Endothelial cell of umbilical vein (primary cell): ENCODE data around the gene PPP2R3B. TPM values are rescaled to one million over a fixed set of nuclear protein-coding genes. Genes with fewer than 3 reads are reported as not detected.

Experiments used
- BruUV-seq: library from RNA; stranded (reverse); fragments of 400-500 nt; replicated peaks from 2 replicates; lab custom pipeline; 2021; lab: Mats Ljungman, UMichigan
- CTCF ChIA-PET: fragments of 300-600, 350-600 bp; sonication (Branson Sonifier 250); formaldehyde crosslinking; loops from one replicate; lab custom pipeline; 2021; ENCODE audit warnings: antibody characterized with exemption, inconsistent platforms; lab: Charles Lee
- POLR2A ChIA-PET: fragments of 300-600, 350-600 bp; sonication (Branson Sonifier 250); formaldehyde crosslinking; loops from one replicate; lab custom pipeline; 2021; ENCODE audit warnings: antibody characterized with exemption, inconsistent platforms; lab: Charles Lee
- DNase-seq: peaks from one replicate; pipeline ENCODE4 v3.0.0-alpha.2; 2011; ENCODE audit warnings: low read depth, low spot score
- FAIRE-seq: peaks from 2 replicates; lab custom pipeline; 2011; peaks lifted over from hg19 to GRCh38; lab: Jason Lieb, UNC
- H2AFZ ChIP-seq: 2 replicates; pipeline ENCODE4 v1.6.0; 2012; ENCODE audit warnings: low read depth, low read length, control low read depth, inconsistent platforms
- H3K27ac ChIP-seq: 2 replicates; pipeline ENCODE4 v1.5.1; 2011; ENCODE audit warnings: low read depth, mild to moderate bottlenecking, control low read depth, low read length, moderate library complexity; ENCODE audit not compliant: insufficient read depth
- H3K27me3 ChIP-seq, 2 experiments: 2 replicates each; pipeline versions ENCODE4 v1.6.0 to v1.6.1; 2011; ENCODE audit warnings: low read length in 2 of 2, mixed read lengths in 1 of 2; ENCODE audit not compliant: control insufficient read depth in 2 of 2, insufficient read depth in 2 of 2
- H3K36me3 ChIP-seq, 2 experiments: 2 replicates in 1 of 2; 3 replicates in 1 of 2; pipeline ENCODE4 v1.5.1; 2011; ENCODE audit warnings: low read length in 2 of 2, mild to moderate bottlenecking in 1 of 2, moderate library complexity in 1 of 2; ENCODE audit not compliant: control insufficient read depth in 2 of 2, insufficient read depth in 2 of 2; ENCODE audit errors: extremely low read depth in 1 of 2
- H3K4me1 ChIP-seq: 3 replicates; pipeline ENCODE4 v1.5.1; 2011; ENCODE audit warnings: mild to moderate bottlenecking, low read length; ENCODE audit not compliant: control insufficient read depth, insufficient read depth; ENCODE audit errors: extremely low read depth
- H3K4me2 ChIP-seq: 2 replicates; pipeline ENCODE4 v1.6.1; 2011; ENCODE audit warnings: low read length, control low read depth, mixed read lengths; ENCODE audit not compliant: insufficient read depth
- H3K4me3 ChIP-seq, 3 experiments: fragments of 200-600 bp in 1 of 3; sonication (generic), shearing (Covaris generic) in 1 of 3; replicated peaks in 1 of 3; 2 replicates each; pipeline ENCODE4 v1.5.1; 2011 to 2016; ENCODE audit warnings: control low read depth in 3 of 3, low read length in 3 of 3, mild to moderate bottlenecking in 2 of 3, inconsistent platforms in 1 of 3, low read depth in 1 of 3, moderate library complexity in 1 of 3; ENCODE audit not compliant: insufficient read depth in 1 of 3
- H3K79me2 ChIP-seq: 2 replicates; pipeline ENCODE4 v1.6.0; 2012; ENCODE audit warnings: low read length, inconsistent platforms; ENCODE audit not compliant: control insufficient read depth, insufficient read depth
- H3K9ac ChIP-seq: replicated peaks from 2 replicates; pipeline ENCODE3; 2011; ENCODE audit warnings: low read length, control low read depth; ENCODE audit not compliant: insufficient read depth; ENCODE audit errors: extremely low read depth
- H3K9me1 ChIP-seq: replicated peaks from 3 replicates; pipeline ENCODE4 v1.6.0; 2011; ENCODE audit warnings: mild to moderate bottlenecking, low read length; ENCODE audit not compliant: control insufficient read depth, insufficient read depth; ENCODE audit errors: extremely low read depth
- H3K9me3 ChIP-seq: replicated peaks from 2 replicates; pipeline ENCODE4 v1.5.1; 2012; ENCODE audit warnings: low read length, inconsistent platforms; ENCODE audit not compliant: control insufficient read depth, insufficient read depth
- H4K20me1 ChIP-seq: replicated peaks from 2 replicates; pipeline ENCODE3; 2011; ENCODE audit warnings: mild to moderate bottlenecking, low read length; ENCODE audit not compliant: control insufficient read depth, insufficient read depth; ENCODE audit errors: extremely low read depth
- EZH2 ChIP-seq: IDR thresholded peaks from 2 replicates; pipeline ENCODE4 v1.6.1; 2012; ENCODE audit warnings: borderline replicate concordance, low read depth, mild to moderate bottlenecking, moderate library complexity, low read length, inconsistent platforms; ENCODE audit not compliant: severe bottlenecking
- FOS ChIP-seq: IDR thresholded peaks from 2 replicates; pipeline ENCODE4 v1.6.1; 2011; ENCODE audit warnings: mild to moderate bottlenecking, low read length, moderate library complexity, borderline replicate concordance; ENCODE audit not compliant: insufficient read depth
- GATA2 ChIP-seq: IDR thresholded peaks from 2 replicates; pipeline ENCODE4 v1.7.0; 2011; ENCODE audit warnings: low read depth, mild to moderate bottlenecking, moderate library complexity, mixed read lengths, low read length; ENCODE audit not compliant: insufficient read length, insufficient read depth
- JUN ChIP-seq: IDR thresholded peaks from 2 replicates; pipeline ENCODE4 v1.6.1; 2011; ENCODE audit warnings: borderline replicate concordance, low read depth; ENCODE audit not compliant: insufficient read length, insufficient read depth
- MYC ChIP-seq: IDR thresholded peaks from one replicate; pipeline ENCODE4 v1.6.1; 2011; ENCODE audit warnings: mild to moderate bottlenecking, low read depth, low read length
- POLR2A ChIP-seq: IDR thresholded peaks from 2 replicates; pipeline ENCODE4 v1.6.1; 2012; ENCODE audit warnings: low read depth, mild to moderate bottlenecking, control low read depth, low read length
- POLR2AphosphoS5 ChIP-seq: IDR thresholded peaks from 2 replicates; pipeline ENCODE4 v1.6.1; 2012; ENCODE audit warnings: low read depth, mild to moderate bottlenecking, control low read depth, low read length, moderate library complexity; ENCODE audit not compliant: insufficient read depth
- dilution Hi-C: fragments of 300-500 bp; cut with MboI; formaldehyde crosslinking; loops from one replicate; pipeline ENCODE4 v1.15.0; 2019; ENCODE audit warnings: low sequenced_read_pairs; ENCODE audit not compliant: extremely low pct_ligation_motif_present
- intact Hi-C: fragments of 100-400 bp; cut with micrococcal nuclease; formaldehyde crosslinking; loops from one replicate; pipeline ENCODE4 v1.10.0; 2022
- polyA plus RNA-seq, 4 experiments: library from polyadenylated mRNA; depleted of rRNA in 3 of 4; stranded (reverse) in 3 of 4; unstranded in 1 of 4; fragments of >200 nt; gene quantifications; 2 replicates each; pipeline versions ENCODE4 v1.2.1 to v1.2.3, GENCODE V29; 2011 to 2012; ENCODE audit warnings: missing spikeins in 1 of 4
- total RNA-seq: library from RNA; stranded (reverse); gene quantifications from 2 replicates; pipeline ENCODE4 v1.2.3, GENCODE V29; 2021
- TF ChIP-seq, protein P1 (sequence below): IDR thresholded peaks from 2 replicates; pipeline ENCODE4 v1.6.1; 2011; ENCODE audit not compliant: insufficient read depth, insufficient read length
- TF ChIP-seq, protein P2 (sequence below), 2 donors: IDR thresholded peaks; 1 replicate in 1 of 2; 2 replicates in 1 of 2; pipeline ENCODE4 v1.5.1; 2011; ENCODE audit warnings: low read length in 2 of 2, mild to moderate bottlenecking in 2 of 2, moderate library complexity in 2 of 2, control low read depth in 1 of 2, inconsistent platforms in 1 of 2, low read depth in 1 of 2; ENCODE audit not compliant: insufficient read depth in 1 of 2; ENCODE audit errors: extremely low read depth in 1 of 2

PPP2R3B gene
- total and polyA plus RNA-seq, 2 donors (not counting 3 experiments of a cell fraction or from before 2014, with no cell fraction given): 19.1 to 33.6 TPM

DNA sequence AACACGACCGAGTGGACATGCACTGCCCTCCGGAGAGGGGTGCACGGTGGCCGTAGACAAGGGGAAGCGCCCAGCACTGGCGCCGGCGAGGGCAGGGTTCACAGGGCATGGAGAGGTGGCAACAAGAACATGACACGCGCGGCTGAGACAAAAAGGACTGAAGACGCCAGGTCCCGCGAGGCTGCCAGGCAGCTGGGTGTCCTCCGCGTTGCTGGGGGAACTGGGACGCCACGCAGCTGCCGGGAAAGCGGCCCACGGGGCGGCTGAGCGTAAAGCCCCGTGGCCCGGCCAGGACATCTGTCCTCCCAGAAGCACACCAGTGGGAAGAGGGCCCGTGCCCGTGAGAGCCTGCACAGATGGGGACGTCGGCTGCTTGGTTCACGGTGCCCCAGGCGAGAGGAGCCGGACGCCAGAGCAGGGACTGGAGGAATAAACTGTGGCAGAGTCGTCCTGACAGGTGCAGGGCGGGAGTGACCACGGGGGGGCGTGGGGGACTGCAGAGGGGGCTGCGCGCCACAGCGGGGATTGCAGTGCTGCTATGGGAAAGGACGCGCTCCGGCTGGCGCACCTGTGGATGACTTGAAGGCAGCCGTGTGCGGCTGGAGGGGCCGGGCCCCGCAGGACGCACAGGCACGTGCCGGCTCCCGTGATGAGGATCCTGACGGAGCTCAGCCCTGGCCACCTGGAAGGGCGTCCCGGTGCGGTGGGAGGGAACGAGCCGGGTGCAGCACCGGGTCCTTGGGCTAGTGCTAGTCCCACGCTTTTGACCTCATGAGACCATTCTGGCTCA lies 36.0 kb downstream of the PPP2R3B start:
- Histone ChIP-seq H3K36me3 (no peaks in the 10 kb centered on the region), H4K20me1 (no peaks in the 10 kb centered on the region), H3K27ac (no peak overlapping the region), H3K4me3 (no peak overlapping the region), H2AFZ (no peak overlapping the region), H3K4me1 (peaks cover 9% of the 10 kb centered on the region), H3K9me1 (no peaks in the 10 kb centered on the region), H3K9me3 (no peaks in the 10 kb centered on the region), H3K79me2 (no peaks in the 10 kb centered on the region), H3K27me3 (no peaks in the 10 kb centered on the region), H3K9ac (no peak overlapping the region), H3K4me2 (no peak overlapping the region)
- POLR2A ChIA-PET: no interaction called here
- dilution Hi-C loops: no loop called here
- DNase-seq (no peak), FAIRE-seq (no peak)
- CTCF ChIA-PET: no interaction called here
- no TSS peak for BruUV-seq
- intact Hi-C loops: no loop called here
- no peak for TF ChIP-seq POLR2AphosphoS5
- TF ChIP-seq MYC: no peak
- TF ChIP-seq, protein P1, sequence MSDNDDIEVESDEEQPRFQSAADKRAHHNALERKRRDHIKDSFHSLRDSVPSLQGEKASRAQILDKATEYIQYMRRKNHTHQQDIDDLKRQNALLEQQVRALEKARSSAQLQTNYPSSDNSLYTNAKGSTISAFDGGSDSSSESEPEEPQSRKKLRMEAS: no peak
- TF ChIP-seq, protein P2, sequence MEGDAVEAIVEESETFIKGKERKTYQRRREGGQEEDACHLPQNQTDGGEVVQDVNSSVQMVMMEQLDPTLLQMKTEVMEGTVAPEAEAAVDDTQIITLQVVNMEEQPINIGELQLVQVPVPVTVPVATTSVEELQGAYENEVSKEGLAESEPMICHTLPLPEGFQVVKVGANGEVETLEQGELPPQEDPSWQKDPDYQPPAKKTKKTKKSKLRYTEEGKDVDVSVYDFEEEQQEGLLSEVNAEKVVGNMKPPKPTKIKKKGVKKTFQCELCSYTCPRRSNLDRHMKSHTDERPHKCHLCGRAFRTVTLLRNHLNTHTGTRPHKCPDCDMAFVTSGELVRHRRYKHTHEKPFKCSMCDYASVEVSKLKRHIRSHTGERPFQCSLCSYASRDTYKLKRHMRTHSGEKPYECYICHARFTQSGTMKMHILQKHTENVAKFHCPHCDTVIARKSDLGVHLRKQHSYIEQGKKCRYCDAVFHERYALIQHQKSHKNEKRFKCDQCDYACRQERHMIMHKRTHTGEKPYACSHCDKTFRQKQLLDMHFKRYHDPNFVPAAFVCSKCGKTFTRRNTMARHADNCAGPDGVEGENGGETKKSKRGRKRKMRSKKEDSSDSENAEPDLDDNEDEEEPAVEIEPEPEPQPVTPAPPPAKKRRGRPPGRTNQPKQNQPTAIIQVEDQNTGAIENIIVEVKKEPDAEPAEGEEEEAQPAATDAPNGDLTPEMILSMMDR (IDR thresholded peaks at IDR 0.05; ENCODE audit: extremely low read depth in 1 of 2, insufficient read depth in 1 of 2, low read depth in 1 of 2, low read length in 2 of 2): no peak
- no peak for TF ChIP-seq POLR2A
- TF ChIP-seq FOS: no peak
- TF ChIP-seq GATA2: no peak
- TF ChIP-seq JUN: no peak
- TF ChIP-seq EZH2: no peak
